ENCODE measurements around the gene PJA2.
"Not testable (repeated sequence)": the region's sequence is repeated elsewhere in the genome, so short reads cannot be mapped to it uniquely, and the experiment has no call there.

Gene PJA2

DNA sequence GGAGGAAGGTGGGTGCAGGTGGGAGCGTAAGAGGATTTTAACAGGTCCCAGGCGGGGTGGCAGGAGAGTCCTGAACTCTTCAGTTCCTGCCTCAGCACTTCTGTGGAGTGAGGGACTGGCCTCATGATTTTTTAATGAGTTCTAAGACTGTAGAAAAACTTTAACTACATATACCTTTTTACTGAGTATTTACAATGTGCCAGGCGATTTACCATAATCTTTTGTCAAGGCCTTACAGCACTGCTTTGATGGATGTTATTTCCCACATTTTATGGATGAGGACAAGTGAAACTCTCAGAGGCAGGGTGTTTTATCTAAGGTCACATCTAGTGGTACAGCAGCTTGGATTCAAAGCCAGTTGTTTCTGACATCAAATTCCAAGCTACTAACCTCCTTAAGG, 99.5 kb downstream of the PJA2 start:
- no peak for DNase-seq

DNA sequence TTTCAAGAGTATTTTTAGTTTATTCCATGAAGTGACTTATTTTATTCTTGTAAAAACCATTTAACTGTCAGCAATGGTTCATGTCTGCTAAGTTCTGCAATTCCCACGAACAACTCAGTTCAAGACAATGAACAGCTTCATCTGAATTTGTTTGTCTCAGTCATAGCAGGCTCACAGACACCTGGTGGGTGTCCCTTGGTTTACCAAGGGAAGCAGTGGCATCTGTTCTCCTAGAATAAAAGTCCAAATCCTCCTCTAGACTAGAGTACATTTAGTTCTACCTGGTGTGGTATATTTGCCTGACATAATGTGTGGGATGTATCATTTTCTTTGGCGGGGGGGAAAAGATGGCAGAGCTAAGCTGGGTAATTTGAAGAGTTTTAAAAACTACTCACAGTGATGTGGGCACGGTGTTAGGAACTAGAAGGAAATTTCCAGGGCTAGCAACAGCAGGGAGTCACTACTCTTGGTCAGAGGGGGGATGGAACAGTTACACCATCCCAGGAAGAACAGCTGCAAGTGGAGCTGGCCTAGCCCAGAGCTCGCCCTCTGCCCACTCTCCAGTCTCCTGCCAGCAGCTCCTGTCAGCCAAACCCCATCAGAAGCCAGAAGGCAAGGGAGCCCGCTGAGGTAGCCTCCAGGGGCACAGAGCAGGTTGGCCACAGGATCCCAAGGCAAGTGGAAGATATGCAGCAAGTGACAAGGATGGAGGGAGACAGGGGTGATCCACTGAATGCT, 100.3 kb downstream of the PJA2 start:
- no peak for DNase-seq

DNA sequence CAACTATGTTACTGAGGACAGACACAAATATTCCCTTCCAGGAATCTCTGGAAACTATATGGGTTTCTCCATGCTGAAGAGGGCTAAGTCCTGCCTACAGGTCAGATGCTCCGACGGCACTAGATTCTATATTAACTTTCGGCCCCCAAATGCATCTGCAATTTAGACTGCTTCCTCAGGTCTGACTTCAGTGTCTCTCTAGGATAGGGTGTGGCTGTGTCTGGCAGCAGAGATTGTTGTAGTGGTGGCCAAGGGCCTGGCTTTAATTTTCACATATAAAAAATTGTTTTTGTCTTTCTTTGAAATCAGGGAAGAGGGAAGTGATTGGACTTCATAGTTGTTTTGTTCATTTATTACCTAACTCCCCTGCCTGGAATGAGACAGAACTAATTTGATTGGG, 101.8 kb downstream of the PJA2 start:
- no peak for DNase-seq

DNA sequence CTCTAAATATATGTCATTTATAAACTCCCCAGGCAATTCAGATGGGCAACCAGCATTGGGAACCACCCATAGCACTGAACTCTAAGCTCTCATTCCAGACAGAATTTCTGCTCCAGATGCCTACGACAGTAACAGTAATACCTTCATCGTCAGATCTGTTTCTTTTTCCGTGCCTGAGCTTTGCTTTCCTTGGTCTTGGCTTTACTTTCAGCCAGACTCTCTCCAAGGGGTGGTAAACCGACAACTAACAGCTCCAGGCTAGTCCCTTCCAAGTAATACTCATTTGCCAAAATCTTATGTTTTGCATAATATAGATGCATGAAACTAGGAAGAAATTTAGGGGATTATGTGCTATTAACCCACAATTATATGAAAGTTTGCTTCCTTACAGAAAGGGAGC, 102.3 kb downstream of the PJA2 start:
- DNase-seq, result no peak

DNA sequence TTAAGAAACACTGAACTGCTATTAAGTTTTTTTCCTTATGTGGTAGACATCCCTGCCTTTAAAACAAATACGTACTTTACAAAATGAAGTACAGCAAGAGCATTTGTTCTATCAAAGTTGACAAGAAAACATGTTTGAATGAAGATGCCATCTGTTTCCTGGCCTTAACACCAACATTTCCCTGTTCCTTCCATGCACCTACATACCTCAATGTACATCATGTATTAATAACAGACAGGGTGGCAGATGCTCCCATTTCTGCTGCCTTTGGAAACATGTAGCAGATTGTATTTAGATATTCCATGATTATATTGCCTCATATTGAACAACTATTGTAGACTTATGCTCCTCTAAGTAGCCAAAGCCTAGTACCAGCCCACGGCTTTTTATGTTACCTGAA, 104.4 kb downstream of the PJA2 start:
- no peak for DNase-seq

DNA sequence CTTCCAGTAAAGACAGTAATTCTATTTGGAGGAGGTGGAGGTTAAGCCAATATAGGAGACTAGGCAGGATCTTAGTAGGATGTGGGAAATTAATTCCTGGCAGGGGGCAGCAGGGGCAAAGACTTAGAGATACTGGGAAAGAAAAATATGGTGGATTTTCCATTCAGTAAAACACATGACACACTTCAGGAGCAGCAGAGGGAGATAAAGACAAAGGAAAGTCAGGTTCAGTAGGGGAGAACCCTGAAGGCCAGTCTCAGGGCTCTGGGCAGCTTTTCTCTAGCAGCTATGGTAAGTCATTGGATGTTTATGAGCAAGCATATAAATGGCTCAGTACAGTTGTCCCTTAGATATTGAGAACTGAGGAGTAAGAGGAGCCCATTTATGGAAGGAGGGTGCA, 105.5 kb downstream of the PJA2 start:
- no peak for DNase-seq

DNA sequence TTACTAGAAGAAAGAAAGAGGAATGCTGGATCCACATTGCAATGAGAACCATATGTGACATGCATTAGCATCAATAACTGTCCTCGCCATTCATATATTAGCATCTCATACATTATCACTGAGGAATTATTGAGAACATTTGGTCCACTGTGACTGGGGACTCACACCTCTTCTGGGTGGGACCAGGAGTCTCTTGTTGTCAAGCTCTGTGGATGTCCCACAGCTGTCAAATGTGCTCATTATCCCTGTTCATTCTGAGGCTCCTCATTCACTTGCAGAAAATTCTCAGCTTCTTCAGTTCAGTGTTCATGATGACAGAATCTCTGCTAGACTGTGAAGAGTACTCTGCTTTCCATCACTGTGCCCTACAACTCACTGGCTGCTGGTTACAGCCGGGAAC, 109.4 kb downstream of the PJA2 start:
- no peak for DNase-seq

DNA sequence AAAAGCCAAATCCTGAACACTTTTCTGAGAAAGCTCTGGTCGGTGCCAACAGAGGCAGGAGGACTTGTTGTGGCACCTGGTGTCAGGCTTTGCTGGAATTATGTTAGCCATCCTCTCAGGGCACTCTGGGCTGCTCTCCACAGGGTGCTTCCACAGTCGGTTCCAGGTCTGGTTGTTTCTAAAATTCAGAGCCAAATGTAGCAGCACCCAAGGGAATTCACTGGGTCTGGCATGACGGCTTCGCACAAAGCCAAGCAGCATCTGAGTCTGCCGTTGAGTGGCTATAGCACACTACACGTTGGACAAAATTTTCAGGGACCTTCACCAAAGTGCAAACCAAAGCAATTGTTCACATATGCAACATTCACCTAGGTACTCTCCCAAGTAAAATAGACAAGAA, 110.2 kb downstream of the PJA2 start:
- DNase-seq, result no peak

DNA sequence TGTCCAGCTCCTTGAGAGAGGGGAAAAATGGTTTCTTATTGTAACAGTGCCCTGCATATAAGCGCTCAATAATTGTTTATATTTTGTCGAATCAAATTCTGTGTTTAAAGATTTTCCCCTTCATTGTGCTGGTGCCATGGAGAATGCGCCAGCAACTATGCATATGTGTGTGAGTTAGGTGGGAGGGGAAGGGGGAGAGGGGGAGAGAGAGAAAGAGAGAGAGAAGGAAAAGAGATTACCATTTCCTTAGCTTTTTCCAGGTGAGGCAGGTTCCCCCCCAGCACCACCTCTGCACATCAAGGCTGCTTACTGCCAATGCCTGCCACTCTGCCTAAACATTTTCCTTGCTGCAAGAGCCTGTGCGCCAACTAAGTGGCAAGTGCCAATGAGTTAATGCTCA, 111.0 kb downstream of the PJA2 start:
- DNase-seq, result no peak

DNA sequence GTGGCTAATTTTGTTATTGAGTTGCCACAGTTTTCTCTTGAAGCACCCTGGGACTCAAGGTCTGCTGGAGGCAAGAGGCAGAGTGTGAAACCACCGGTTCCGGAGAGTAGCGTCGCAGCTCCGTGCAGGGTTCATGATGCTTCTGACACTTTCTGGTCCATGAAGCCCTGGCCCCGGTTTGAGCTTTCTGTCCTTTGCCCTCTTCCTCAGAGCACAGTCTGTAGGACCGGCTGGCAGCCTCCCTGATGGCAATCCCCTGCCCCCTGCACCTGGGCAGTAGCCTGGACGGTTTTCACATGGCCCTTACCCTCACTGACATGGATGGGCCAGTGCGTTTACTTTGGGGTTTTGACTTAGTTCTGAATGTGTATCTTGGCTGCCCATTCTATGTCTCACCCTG, 111.9 kb downstream of the PJA2 start:
- DNase-seq, result no peak

DNA sequence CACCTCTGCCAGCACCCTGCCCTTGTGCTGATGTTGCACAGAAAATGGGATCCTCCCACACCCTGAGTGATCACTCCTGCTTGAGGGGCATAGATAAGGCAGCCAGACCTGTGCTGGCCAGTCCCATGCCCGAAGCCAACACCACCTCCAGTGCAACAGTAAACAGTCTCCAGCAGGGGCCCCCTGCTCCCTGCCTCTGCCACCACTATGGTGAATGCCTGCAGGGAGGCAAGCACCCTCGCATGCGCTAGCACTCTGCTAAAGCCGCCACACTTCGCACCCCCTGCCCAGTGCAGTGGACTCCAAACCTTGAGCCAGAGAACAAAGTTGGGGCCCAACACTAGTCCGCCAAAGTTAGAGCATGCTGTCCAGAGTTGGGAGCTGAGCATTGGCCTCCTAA, 118.7 kb downstream of the PJA2 start:
- no peak for DNase-seq

DNA sequence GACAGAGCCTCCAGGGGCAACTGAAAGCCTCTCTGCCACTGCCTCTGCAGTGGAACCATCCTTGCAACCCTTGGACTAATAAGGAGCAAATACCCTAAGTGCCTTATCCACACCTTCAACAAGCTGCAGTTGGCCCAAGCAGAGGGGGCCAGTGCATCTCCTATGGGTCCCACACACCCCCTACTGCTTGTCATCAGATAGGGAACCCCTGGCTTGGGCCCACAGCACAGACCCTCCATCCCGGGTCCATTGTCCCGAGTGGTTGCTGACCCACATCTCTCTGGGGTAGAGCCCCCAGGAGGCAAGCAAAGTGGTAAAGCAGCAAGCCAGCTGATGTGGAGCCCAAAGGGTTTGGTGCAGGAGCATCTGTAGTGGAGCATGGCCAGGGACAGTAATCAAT, 119.5 kb downstream of the PJA2 start:
- DNase-seq, result no peak

DNA sequence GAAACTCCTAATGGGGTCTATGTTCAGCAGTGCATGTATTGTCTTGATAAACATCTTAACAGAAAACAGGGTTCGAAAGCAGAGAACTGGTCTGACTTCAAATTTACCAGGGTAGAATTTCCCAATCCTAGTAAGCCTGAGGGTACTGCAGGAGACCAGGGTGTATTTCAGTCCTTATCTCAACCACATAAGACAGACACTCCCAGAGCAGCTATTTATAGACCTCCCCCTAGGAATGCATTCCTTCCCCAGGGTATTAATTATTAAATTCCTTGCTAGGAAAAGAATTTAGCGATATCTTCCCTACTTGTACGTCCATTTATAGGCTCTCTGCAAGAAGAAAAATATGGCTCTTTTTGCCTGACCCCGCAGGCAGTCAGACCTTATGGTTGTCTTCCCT, 123.1 kb downstream of the PJA2 start:
- not testable (repeated sequence) for DNase-seq
